Measurements from ENCODE around the gene MAN2B2. TPM values are rescaled to one million over a fixed set of nuclear protein-coding genes. Genes with fewer than 3 reads are reported as not detected.
"Not testable (repeated sequence)": the region's sequence is repeated elsewhere in the genome, so short reads cannot be mapped to it uniquely, and the experiment has no call there.

The MAN2B2 gene
- total and polyA plus RNA-seq, 2 experiments from 2014 or later = 22.2 to 24.0 TPM

GRCh38 chr4:6627832-6628231 lies 52.8 kb downstream of the MAN2B2 start:
- Histone ChIP-seq H2AFZ (no peak overlapping the region), H3K79me2 (no peaks in the 10 kb centered on the region), H3K9me2 (replicated peaks; ENCODE audit: insufficient read depth) (no peaks in the 10 kb centered on the region), H3K27ac (no peak overlapping the region), H3K4me3 (no peak overlapping the region), H4K20me1 (ENCODE audit: insufficient read depth, poor library complexity, severe bottlenecking) (no peaks in the 10 kb centered on the region), H3K27me3 (no peaks in the 10 kb centered on the region), H3K4me2 (no peak overlapping the region), H3K9me3 (ENCODE audit: low read depth) (no peaks in the 10 kb centered on the region), H3K36me3 (replicated peaks; ENCODE audit: insufficient read depth, low read depth) (no peaks in the 10 kb centered on the region), H3K4me1 (ENCODE audit: insufficient read depth) (no peaks in the 10 kb centered on the region)
- no peak for DNase-seq (ENCODE audit: low spot score)
- 80% methylated on average over 3 of the region's 3 CpGs for WGBS (ENCODE audit: low lambda C conversion rate, missing lambda C conversion rate)
- TF ChIP-seq EZH2phosphoT487 (IDR thresholded peaks at IDR 0.05; ENCODE audit: low read depth, severe bottlenecking, unreplicated experiment) = no peak
- TF ChIP-seq, protein P1, sequence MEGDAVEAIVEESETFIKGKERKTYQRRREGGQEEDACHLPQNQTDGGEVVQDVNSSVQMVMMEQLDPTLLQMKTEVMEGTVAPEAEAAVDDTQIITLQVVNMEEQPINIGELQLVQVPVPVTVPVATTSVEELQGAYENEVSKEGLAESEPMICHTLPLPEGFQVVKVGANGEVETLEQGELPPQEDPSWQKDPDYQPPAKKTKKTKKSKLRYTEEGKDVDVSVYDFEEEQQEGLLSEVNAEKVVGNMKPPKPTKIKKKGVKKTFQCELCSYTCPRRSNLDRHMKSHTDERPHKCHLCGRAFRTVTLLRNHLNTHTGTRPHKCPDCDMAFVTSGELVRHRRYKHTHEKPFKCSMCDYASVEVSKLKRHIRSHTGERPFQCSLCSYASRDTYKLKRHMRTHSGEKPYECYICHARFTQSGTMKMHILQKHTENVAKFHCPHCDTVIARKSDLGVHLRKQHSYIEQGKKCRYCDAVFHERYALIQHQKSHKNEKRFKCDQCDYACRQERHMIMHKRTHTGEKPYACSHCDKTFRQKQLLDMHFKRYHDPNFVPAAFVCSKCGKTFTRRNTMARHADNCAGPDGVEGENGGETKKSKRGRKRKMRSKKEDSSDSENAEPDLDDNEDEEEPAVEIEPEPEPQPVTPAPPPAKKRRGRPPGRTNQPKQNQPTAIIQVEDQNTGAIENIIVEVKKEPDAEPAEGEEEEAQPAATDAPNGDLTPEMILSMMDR (IDR thresholded peaks at IDR 0.05; ENCODE audit: poor library complexity) = no peak
- no peak for TF ChIP-seq EZH2 (IDR thresholded peaks at IDR 0.05; ENCODE audit: borderline replicate concordance)

DNA sequence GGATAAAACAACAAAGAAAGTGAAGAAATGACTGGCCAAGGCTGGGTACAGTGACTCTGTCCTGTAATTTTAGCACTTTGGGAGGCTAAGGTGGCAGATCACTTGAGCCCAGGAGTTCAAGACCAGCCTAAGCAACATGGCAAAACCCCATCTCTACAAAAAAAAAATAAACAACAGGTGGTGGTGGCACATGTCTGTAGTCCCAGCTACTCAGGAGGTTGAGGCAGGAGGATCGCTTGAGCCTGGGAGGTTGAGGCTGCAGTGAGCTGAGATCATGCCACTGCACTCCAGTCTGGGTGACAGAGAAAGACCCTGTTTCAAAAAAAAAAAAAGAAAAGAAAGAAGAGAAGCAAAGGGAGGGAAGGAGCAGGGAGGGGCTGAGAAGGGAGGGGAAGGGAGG lies 53.5 kb downstream of the MAN2B2 start:
- H3K4me3 ChIP-seq; H3K9me3 ChIP-seq (ENCODE audit: low read depth): not testable (repeated sequence)

DNA sequence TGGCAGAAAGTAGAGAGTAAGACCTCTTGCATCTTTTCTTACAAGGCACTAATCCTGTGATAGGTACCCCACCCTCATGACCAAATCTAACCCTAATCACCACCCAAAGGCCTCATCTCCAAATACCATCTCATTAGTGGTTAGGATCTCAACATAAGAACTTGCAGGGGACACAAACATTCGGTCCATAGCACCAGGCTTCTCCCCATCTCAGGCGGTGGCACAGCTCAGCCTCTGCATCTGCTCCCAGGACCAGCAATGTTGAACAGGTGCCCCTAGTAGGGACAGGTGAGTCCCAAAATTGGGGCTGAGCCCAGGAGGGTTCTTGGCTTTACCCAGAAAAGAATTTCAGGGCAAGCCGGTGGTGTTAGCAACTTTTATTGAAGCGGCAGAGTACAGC lies 57.1 kb downstream of the MAN2B2 start:
- Histone ChIP-seq H4K20me1 (ENCODE audit: insufficient read depth, poor library complexity, severe bottlenecking) (no peaks in the 10 kb centered on the region), H3K4me3 (no peak overlapping the region), H2AFZ (no peak overlapping the region), H3K27ac (no peak overlapping the region), H3K79me2 (no peaks in the 10 kb centered on the region), H3K4me2 (no peak overlapping the region), H3K9me3 (ENCODE audit: low read depth) (no peaks in the 10 kb centered on the region), H3K9me2 (replicated peaks; ENCODE audit: insufficient read depth) (no peaks in the 10 kb centered on the region), H3K27me3 (no peaks in the 10 kb centered on the region), H3K4me1 (ENCODE audit: insufficient read depth) (no peaks in the 10 kb centered on the region), H3K36me3 (replicated peaks; ENCODE audit: insufficient read depth, low read depth) (no peaks in the 10 kb centered on the region)
- DNase-seq (ENCODE audit: low spot score) = no peak
- TF ChIP-seq EZH2 (IDR thresholded peaks at IDR 0.05; ENCODE audit: borderline replicate concordance) = no peak
- TF ChIP-seq, protein P1 (IDR thresholded peaks at IDR 0.05; ENCODE audit: poor library complexity) = no peak
- TF ChIP-seq EZH2phosphoT487 (IDR thresholded peaks at IDR 0.05; ENCODE audit: low read depth, severe bottlenecking, unreplicated experiment) = no peak
- WGBS (ENCODE audit: low lambda C conversion rate, missing lambda C conversion rate) = 96% methylated on average over 4 of the region's 4 CpGs

More for the DNA sequence above, 53.5 kb downstream of the MAN2B2 start:
- H4K20me1 ChIP-seq (ENCODE audit: insufficient read depth, poor library complexity, severe bottlenecking); H3K36me3 ChIP-seq (replicated peaks; ENCODE audit: insufficient read depth, low read depth); DNase-seq (ENCODE audit: low spot score); H3K79me2 ChIP-seq; H3K4me2 ChIP-seq; H3K27ac ChIP-seq; H3K9me2 ChIP-seq (replicated peaks; ENCODE audit: insufficient read depth); H2AFZ ChIP-seq; H3K4me1 ChIP-seq (ENCODE audit: insufficient read depth); H3K27me3 ChIP-seq: not testable (repeated sequence)
- WGBS (ENCODE audit: low lambda C conversion rate, missing lambda C conversion rate) = 85% methylated on average over 1 of the region's 1 CpG

DNA sequence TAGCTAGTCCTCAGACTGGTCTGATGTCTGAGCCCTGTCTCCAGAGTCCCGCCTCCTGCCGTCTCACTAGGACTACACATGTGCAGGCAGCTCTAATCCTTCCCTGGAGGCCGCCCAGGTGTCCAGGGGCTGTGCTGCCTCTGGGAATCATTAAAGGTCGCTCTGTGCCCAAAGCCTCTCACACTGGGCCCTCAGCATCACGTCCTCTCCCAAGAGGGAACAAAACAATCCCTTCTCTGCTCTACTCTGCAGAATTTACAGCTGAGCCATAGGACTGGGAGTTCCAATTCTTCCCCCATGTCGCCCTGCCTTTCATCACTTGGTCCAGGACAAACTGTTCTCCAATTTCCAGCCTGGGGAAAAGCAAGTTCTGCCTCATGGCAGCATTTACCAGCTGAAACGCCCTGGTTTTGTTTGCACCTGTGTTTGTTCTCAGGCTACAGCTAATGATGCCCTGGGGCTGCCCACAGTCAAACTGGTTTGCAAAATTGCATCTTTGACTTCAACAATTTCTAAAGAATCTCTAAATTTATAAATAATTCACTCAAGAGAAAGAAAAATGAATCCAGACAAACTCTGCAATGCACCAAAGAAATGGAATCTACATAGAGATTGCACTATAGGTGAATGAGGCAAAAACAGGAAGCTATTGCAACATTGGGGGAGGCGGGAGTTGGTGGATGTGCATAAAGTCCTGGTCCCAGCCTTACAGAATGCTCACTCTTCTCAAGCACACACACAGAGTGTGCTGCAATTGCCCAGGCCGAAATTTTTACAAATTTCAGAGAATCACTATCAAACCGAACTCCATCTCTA lies 58.3 kb downstream of the MAN2B2 start:
- no peak for DNase-seq (ENCODE audit: low spot score)
- Histone ChIP-seq H2AFZ (no peak overlapping the region), H3K27ac (peak overlapping the region; percentile 19), H3K4me1 (ENCODE audit: insufficient read depth) (no peaks in the 10 kb centered on the region), H3K9me3 (ENCODE audit: low read depth) (no peaks in the 10 kb centered on the region), H3K4me2 (no peak overlapping the region), H4K20me1 (ENCODE audit: insufficient read depth, poor library complexity, severe bottlenecking) (no peaks in the 10 kb centered on the region), H3K9me2 (replicated peaks; ENCODE audit: insufficient read depth) (no peaks in the 10 kb centered on the region), H3K36me3 (replicated peaks; ENCODE audit: insufficient read depth, low read depth) (no peaks in the 10 kb centered on the region), H3K27me3 (no peaks in the 10 kb centered on the region), H3K4me3 (no peak overlapping the region), H3K79me2 (no peaks in the 10 kb centered on the region)
- 59% methylated on average over 10 of the region's 10 CpGs for WGBS (ENCODE audit: low lambda C conversion rate, missing lambda C conversion rate)
- TF ChIP-seq EZH2 (IDR thresholded peaks at IDR 0.05; ENCODE audit: borderline replicate concordance) (no peak), EZH2phosphoT487 (IDR thresholded peaks at IDR 0.05; ENCODE audit: low read depth, severe bottlenecking, unreplicated experiment) (no peak)
- TF ChIP-seq, protein P1 (IDR thresholded peaks at IDR 0.05; ENCODE audit: poor library complexity) = no peak

Data from hepatocyte (in vitro differentiated cells).